Measurements from ENCODE around the gene RNASE12.

RNASE12 gene

GRCh38 chr14:20613094-20614037, 22.2 kb upstream of the RNASE12 start:
- Histone ChIP-seq H3K4me3 (ENCODE audit: low read length in 2 of 2) (peak overlapping the region; percentile 78 to 86), H3K9me3 (ENCODE audit: control insufficient read depth in 2 of 2, low read length in 2 of 2) (no peaks in the 10 kb centered on the region), H3K4me1 (ENCODE audit: control insufficient read depth, insufficient read depth, low read length) (peaks cover 4% of the 10 kb centered on the region), H3K9ac (ENCODE audit: low read length in 2 of 2) (peak overlapping the region; percentile 64 to 66), H3K36me3 (ENCODE audit: control insufficient read depth in 2 of 2, insufficient read depth in 2 of 2, low read length in 2 of 2) (no peaks in the 10 kb centered on the region), H3K27me3 (ENCODE audit: control insufficient read depth in 1 of 2, insufficient read depth in 2 of 2, low read length in 2 of 2) (no peaks in the 10 kb centered on the region), H3K27ac (ENCODE audit: low read length) (peak overlapping the region; percentile 61)

DNA sequence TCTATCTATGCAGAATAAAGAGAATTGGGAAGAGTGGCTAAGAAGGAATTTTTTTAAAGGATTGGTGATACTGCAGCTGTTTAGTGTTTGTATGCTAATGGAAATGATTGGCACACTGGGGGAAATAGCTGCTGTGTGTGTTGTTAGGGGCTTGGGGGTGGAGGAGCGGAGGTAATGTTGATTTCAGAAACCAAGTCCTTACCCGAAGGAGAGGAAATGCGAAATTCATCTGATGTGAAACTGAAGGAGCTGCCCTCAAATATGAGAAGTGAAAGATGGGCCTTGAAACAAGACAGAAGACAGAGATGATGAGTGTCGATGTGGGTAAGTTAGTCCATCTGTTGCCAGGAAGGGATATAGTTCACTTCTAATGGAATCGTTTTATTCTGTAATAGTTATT, 21.2 kb upstream of the RNASE12 start:
- Histone ChIP-seq H3K36me3 (ENCODE audit: control insufficient read depth in 2 of 2, insufficient read depth in 2 of 2, low read length in 2 of 2) (no peaks in the 10 kb centered on the region), H3K9ac (ENCODE audit: low read length in 2 of 2) (no peak overlapping the region), H3K27ac (ENCODE audit: low read length) (no peak overlapping the region), H3K27me3 (ENCODE audit: control insufficient read depth in 1 of 2, insufficient read depth in 2 of 2, low read length in 2 of 2) (no peaks in the 10 kb centered on the region), H3K9me3 (ENCODE audit: control insufficient read depth in 2 of 2, low read length in 2 of 2) (no peaks in the 10 kb centered on the region), H3K4me1 (ENCODE audit: control insufficient read depth, insufficient read depth, low read length) (peaks cover 7% of the 10 kb centered on the region), H3K4me3 (ENCODE audit: low read length in 2 of 2) (no peak overlapping the region)

DNA sequence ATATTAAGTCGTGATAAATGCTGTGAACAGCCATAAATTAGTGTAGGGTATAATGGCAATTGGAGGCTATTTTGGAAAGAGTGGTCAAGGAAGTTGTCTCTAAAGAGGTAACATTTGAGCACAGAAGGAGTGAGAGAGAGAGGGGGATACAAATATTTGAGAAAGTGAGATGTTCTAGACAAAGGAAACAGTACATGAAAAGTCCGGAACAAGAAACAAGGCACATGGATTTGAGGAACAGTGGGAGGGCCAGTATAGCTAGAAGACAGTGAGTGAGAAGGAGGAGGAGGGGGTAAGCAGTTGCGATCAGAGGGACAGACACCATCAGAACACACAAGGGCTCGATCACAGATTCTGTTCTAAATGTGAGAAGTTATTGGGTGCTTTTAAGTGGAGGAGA, 20.1 kb upstream of the RNASE12 start:
- Histone ChIP-seq H3K36me3 (ENCODE audit: control insufficient read depth in 2 of 2, insufficient read depth in 2 of 2, low read length in 2 of 2) (no peaks in the 10 kb centered on the region), H3K9ac (ENCODE audit: low read length in 2 of 2) (no peak overlapping the region), H3K4me1 (ENCODE audit: control insufficient read depth, insufficient read depth, low read length) (peaks cover 7% of the 10 kb centered on the region), H3K27me3 (ENCODE audit: control insufficient read depth in 1 of 2, insufficient read depth in 2 of 2, low read length in 2 of 2) (no peaks in the 10 kb centered on the region), H3K9me3 (ENCODE audit: control insufficient read depth in 2 of 2, low read length in 2 of 2) (no peaks in the 10 kb centered on the region), H3K4me3 (ENCODE audit: low read length in 2 of 2) (no peak overlapping the region), H3K27ac (ENCODE audit: low read length) (no peak overlapping the region)

- Histone ChIP-seq H3K9ac (ENCODE audit: low read length in 2 of 2) (peak overlapping the region; percentile 56 to 66), H3K27ac (ENCODE audit: low read length) (peak overlapping the region; percentile 33), H3K4me3 (ENCODE audit: low read length in 2 of 2) (peak overlapping the region; percentile 73 to 97), H3K9me3 (ENCODE audit: control insufficient read depth in 2 of 2, low read length in 2 of 2) (no peaks in the 10 kb centered on the region), H3K4me1 (ENCODE audit: control insufficient read depth, insufficient read depth, low read length) (peaks cover 7% of the 10 kb centered on the region), H3K36me3 (ENCODE audit: control insufficient read depth in 2 of 2, insufficient read depth in 2 of 2, low read length in 2 of 2) (no peaks in the 10 kb centered on the region), H3K27me3 (ENCODE audit: control insufficient read depth in 1 of 2, insufficient read depth in 2 of 2, low read length in 2 of 2) (no peaks in the 10 kb centered on the region)
Observed at GRCh38 chr14:20610002-20610765, 19.0 kb upstream of the RNASE12 start.

DNA sequence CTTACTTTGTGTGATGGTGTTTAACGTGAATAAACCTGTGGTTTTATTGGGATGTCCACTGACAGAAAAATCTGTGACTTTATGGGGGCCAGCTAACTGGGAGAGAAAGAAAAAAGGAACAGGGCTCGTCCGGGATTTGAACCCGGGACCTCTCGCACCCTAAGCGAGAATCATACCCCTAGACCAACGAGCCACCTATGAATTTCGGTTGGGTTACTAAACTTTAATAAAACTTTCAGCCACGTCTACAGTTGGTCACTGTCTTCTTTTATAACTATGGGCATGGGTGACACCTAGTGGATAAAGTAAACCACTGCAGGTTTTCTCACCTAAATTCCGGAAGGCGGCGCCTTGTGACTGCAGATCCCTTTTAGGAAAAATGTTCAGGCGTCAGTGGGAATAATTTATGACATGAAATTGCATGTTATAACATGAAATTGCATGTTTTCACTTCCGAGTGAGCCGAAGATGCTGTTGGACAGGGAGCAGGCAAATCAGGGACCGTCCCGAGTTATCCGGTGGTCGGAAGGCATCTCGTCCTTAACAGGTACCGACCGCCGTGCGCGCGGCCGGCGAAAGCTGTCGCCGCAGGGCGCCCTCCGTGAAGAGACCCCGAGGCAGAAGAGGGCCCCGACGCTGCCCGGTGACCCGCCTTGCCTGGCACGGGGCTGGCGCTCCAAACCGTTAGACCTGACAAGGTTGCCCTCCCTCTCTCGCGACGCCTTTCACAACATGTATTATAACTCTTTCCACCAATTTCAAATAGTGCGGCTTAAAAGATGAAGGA, 18.2 kb upstream of the RNASE12 start:
- H3K36me3 ChIP-seq (ENCODE audit: control insufficient read depth in 2 of 2, insufficient read depth in 2 of 2, low read length in 2 of 2) = no peaks in the 10 kb centered on the region
- peak overlapping the region; percentile 56 to 66 for H3K9ac ChIP-seq (ENCODE audit: low read length in 2 of 2)
- peaks cover 7% of the 10 kb centered on the region for H3K4me1 ChIP-seq (ENCODE audit: control insufficient read depth, insufficient read depth, low read length)
- peak overlapping the region; percentile 33 for H3K27ac ChIP-seq (ENCODE audit: low read length)
- peak overlapping the region; percentile 73 to 97 for H3K4me3 ChIP-seq (ENCODE audit: low read length in 2 of 2)
- no peaks in the 10 kb centered on the region for H3K27me3 ChIP-seq (ENCODE audit: control insufficient read depth in 1 of 2, insufficient read depth in 2 of 2, low read length in 2 of 2)
- H3K9me3 ChIP-seq (ENCODE audit: control insufficient read depth in 2 of 2, low read length in 2 of 2) = no peaks in the 10 kb centered on the region

GRCh38 chr14:20608383-20609110, 17.4 kb upstream of the RNASE12 start:
- no peaks in the 10 kb centered on the region for H3K27me3 ChIP-seq (ENCODE audit: control insufficient read depth in 1 of 2, insufficient read depth in 2 of 2, low read length in 2 of 2)
- no peak overlapping the region for H3K9ac ChIP-seq (ENCODE audit: low read length in 2 of 2)
- no peak overlapping the region for H3K27ac ChIP-seq (ENCODE audit: low read length)
- peaks cover 7% of the 10 kb centered on the region for H3K4me1 ChIP-seq (ENCODE audit: control insufficient read depth, insufficient read depth, low read length)
- H3K36me3 ChIP-seq (ENCODE audit: control insufficient read depth in 2 of 2, insufficient read depth in 2 of 2, low read length in 2 of 2) = no peaks in the 10 kb centered on the region
- no peaks in the 10 kb centered on the region for H3K9me3 ChIP-seq (ENCODE audit: control insufficient read depth in 2 of 2, low read length in 2 of 2)
- H3K4me3 ChIP-seq (ENCODE audit: low read length in 2 of 2) = no peak overlapping the region

DNA sequence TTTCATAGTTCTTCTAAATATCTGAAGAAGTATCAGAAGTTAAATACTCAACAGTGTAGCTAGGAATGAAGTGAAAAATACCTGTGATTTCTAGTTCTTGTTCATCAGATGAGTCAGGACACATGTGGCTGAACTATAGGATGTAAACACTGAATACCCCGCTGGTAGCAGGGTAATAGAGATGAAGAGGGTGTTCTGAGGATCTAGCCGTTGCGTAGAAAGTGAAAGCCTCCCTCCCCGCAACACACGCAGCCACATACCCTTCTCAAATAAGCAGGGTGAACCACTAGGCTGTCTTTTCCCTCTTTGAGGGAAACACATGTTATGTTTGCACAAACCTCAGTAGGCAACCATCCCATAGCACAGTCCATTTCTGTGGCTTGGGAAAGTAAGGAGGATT, 16.4 kb upstream of the RNASE12 start:
- no peak overlapping the region for H3K27ac ChIP-seq (ENCODE audit: low read length)
- no peaks in the 10 kb centered on the region for H3K9me3 ChIP-seq (ENCODE audit: control insufficient read depth in 2 of 2, low read length in 2 of 2)
- H3K9ac ChIP-seq (ENCODE audit: low read length in 2 of 2) = no peak overlapping the region
- no peak overlapping the region for H3K4me3 ChIP-seq (ENCODE audit: low read length in 2 of 2)
- H3K27me3 ChIP-seq (ENCODE audit: control insufficient read depth in 1 of 2, insufficient read depth in 2 of 2, low read length in 2 of 2) = no peaks in the 10 kb centered on the region
- H3K4me1 ChIP-seq (ENCODE audit: control insufficient read depth, insufficient read depth, low read length) = peaks cover 7% of the 10 kb centered on the region
- H3K36me3 ChIP-seq (ENCODE audit: control insufficient read depth in 2 of 2, insufficient read depth in 2 of 2, low read length in 2 of 2) = no peaks in the 10 kb centered on the region

DNA sequence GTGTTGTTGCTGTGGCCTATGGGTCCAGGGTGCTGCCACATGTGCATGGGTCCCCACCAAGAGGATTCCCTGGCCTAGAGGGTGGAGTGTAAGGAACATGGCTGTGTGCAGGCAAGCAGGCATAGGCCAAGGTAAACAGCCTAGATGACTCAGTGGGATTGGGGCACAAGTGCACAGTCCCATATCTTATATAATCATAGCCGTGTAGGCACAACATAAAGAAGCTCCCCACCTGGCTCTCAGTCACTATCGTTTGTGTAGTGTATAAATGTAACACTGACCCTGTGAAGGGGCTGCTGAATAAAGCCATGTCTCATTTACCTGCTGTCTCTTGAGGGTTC, 15.7 kb upstream of the RNASE12 start:
- Histone ChIP-seq H3K27ac (ENCODE audit: low read length) (no peak overlapping the region), H3K9me3 (ENCODE audit: control insufficient read depth in 2 of 2, low read length in 2 of 2) (no peaks in the 10 kb centered on the region), H3K9ac (ENCODE audit: low read length in 2 of 2) (no peak overlapping the region), H3K4me3 (ENCODE audit: low read length in 2 of 2) (no peak overlapping the region), H3K36me3 (ENCODE audit: control insufficient read depth in 2 of 2, insufficient read depth in 2 of 2, low read length in 2 of 2) (no peaks in the 10 kb centered on the region), H3K4me1 (ENCODE audit: control insufficient read depth, insufficient read depth, low read length) (peaks cover 7% of the 10 kb centered on the region), H3K27me3 (ENCODE audit: control insufficient read depth in 1 of 2, insufficient read depth in 2 of 2, low read length in 2 of 2) (no peaks in the 10 kb centered on the region)

- Histone ChIP-seq H3K9ac (ENCODE audit: low read length in 2 of 2) (no peak overlapping the region), H3K27me3 (ENCODE audit: control insufficient read depth in 1 of 2, insufficient read depth in 2 of 2, low read length in 2 of 2) (no peaks in the 10 kb centered on the region), H3K4me1 (ENCODE audit: control insufficient read depth, insufficient read depth, low read length) (peaks cover 7% of the 10 kb centered on the region), H3K9me3 (ENCODE audit: control insufficient read depth in 2 of 2, low read length in 2 of 2) (no peaks in the 10 kb centered on the region), H3K4me3 (ENCODE audit: low read length in 2 of 2) (no peak overlapping the region), H3K27ac (ENCODE audit: low read length) (no peak overlapping the region), H3K36me3 (ENCODE audit: control insufficient read depth in 2 of 2, insufficient read depth in 2 of 2, low read length in 2 of 2) (no peaks in the 10 kb centered on the region)
Observed at GRCh38 chr14:20606190-20606901, 15.2 kb upstream of the RNASE12 start.
